Endothelial cell of umbilical vein (primary cell): ENCODE data around the gene EGR4. TPM values are rescaled to one million over a fixed set of nuclear protein-coding genes. Genes with fewer than 3 reads are reported as not detected.

Experiments used
- BruUV-seq: library from RNA; stranded (reverse); fragments of 400-500 nt; replicated peaks from 2 replicates; lab custom pipeline; 2021; lab: Mats Ljungman, UMichigan
- CTCF ChIA-PET: fragments of 300-600, 350-600 bp; sonication (Branson Sonifier 250); formaldehyde crosslinking; loops from one replicate; lab custom pipeline; 2021; ENCODE audit warnings: antibody characterized with exemption, inconsistent platforms; lab: Charles Lee
- POLR2A ChIA-PET: fragments of 300-600, 350-600 bp; sonication (Branson Sonifier 250); formaldehyde crosslinking; loops from one replicate; lab custom pipeline; 2021; ENCODE audit warnings: antibody characterized with exemption, inconsistent platforms; lab: Charles Lee
- DNase-seq: peaks from one replicate; pipeline ENCODE4 v3.0.0-alpha.2; 2011; ENCODE audit warnings: low read depth, low spot score
- FAIRE-seq: peaks from 2 replicates; lab custom pipeline; 2011; peaks lifted over from hg19 to GRCh38; lab: Jason Lieb, UNC
- H2AFZ ChIP-seq: 2 replicates; pipeline ENCODE4 v1.6.0; 2012; ENCODE audit warnings: low read depth, low read length, control low read depth, inconsistent platforms
- H3K27ac ChIP-seq: 2 replicates; pipeline ENCODE4 v1.5.1; 2011; ENCODE audit warnings: low read depth, mild to moderate bottlenecking, control low read depth, low read length, moderate library complexity; ENCODE audit not compliant: insufficient read depth
- H3K27me3 ChIP-seq, 2 experiments: 2 replicates each; pipeline versions ENCODE4 v1.6.0 to v1.6.1; 2011; ENCODE audit warnings: low read length in 2 of 2, mixed read lengths in 1 of 2; ENCODE audit not compliant: control insufficient read depth in 2 of 2, insufficient read depth in 2 of 2
- H3K36me3 ChIP-seq, 2 experiments: 2 replicates in 1 of 2; 3 replicates in 1 of 2; pipeline ENCODE4 v1.5.1; 2011; ENCODE audit warnings: low read length in 2 of 2, mild to moderate bottlenecking in 1 of 2, moderate library complexity in 1 of 2; ENCODE audit not compliant: control insufficient read depth in 2 of 2, insufficient read depth in 2 of 2; ENCODE audit errors: extremely low read depth in 1 of 2
- H3K4me1 ChIP-seq: 3 replicates; pipeline ENCODE4 v1.5.1; 2011; ENCODE audit warnings: mild to moderate bottlenecking, low read length; ENCODE audit not compliant: control insufficient read depth, insufficient read depth; ENCODE audit errors: extremely low read depth
- H3K4me2 ChIP-seq: 2 replicates; pipeline ENCODE4 v1.6.1; 2011; ENCODE audit warnings: low read length, control low read depth, mixed read lengths; ENCODE audit not compliant: insufficient read depth
- H3K4me3 ChIP-seq, 3 experiments: fragments of 200-600 bp in 1 of 3; sonication (generic), shearing (Covaris generic) in 1 of 3; replicated peaks in 1 of 3; 2 replicates each; pipeline ENCODE4 v1.5.1; 2011 to 2016; ENCODE audit warnings: control low read depth in 3 of 3, low read length in 3 of 3, mild to moderate bottlenecking in 2 of 3, inconsistent platforms in 1 of 3, low read depth in 1 of 3, moderate library complexity in 1 of 3; ENCODE audit not compliant: insufficient read depth in 1 of 3
- H3K79me2 ChIP-seq: 2 replicates; pipeline ENCODE4 v1.6.0; 2012; ENCODE audit warnings: low read length, inconsistent platforms; ENCODE audit not compliant: control insufficient read depth, insufficient read depth
- H3K9ac ChIP-seq: replicated peaks from 2 replicates; pipeline ENCODE3; 2011; ENCODE audit warnings: low read length, control low read depth; ENCODE audit not compliant: insufficient read depth; ENCODE audit errors: extremely low read depth
- H3K9me1 ChIP-seq: replicated peaks from 3 replicates; pipeline ENCODE4 v1.6.0; 2011; ENCODE audit warnings: mild to moderate bottlenecking, low read length; ENCODE audit not compliant: control insufficient read depth, insufficient read depth; ENCODE audit errors: extremely low read depth
- H3K9me3 ChIP-seq: replicated peaks from 2 replicates; pipeline ENCODE4 v1.5.1; 2012; ENCODE audit warnings: low read length, inconsistent platforms; ENCODE audit not compliant: control insufficient read depth, insufficient read depth
- H4K20me1 ChIP-seq: replicated peaks from 2 replicates; pipeline ENCODE3; 2011; ENCODE audit warnings: mild to moderate bottlenecking, low read length; ENCODE audit not compliant: control insufficient read depth, insufficient read depth; ENCODE audit errors: extremely low read depth
- CTCF ChIP-seq, 2 donors: IDR thresholded peaks; 1 replicate in 1 of 2; 2 replicates in 1 of 2; pipeline ENCODE4 v1.5.1; 2011; ENCODE audit warnings: low read length in 2 of 2, mild to moderate bottlenecking in 2 of 2, moderate library complexity in 2 of 2, control low read depth in 1 of 2, inconsistent platforms in 1 of 2, low read depth in 1 of 2; ENCODE audit not compliant: insufficient read depth in 1 of 2; ENCODE audit errors: extremely low read depth in 1 of 2
- EZH2 ChIP-seq: IDR thresholded peaks from 2 replicates; pipeline ENCODE4 v1.6.1; 2012; ENCODE audit warnings: borderline replicate concordance, low read depth, mild to moderate bottlenecking, moderate library complexity, low read length, inconsistent platforms; ENCODE audit not compliant: severe bottlenecking
- FOS ChIP-seq: IDR thresholded peaks from 2 replicates; pipeline ENCODE4 v1.6.1; 2011; ENCODE audit warnings: mild to moderate bottlenecking, low read length, moderate library complexity, borderline replicate concordance; ENCODE audit not compliant: insufficient read depth
- GATA2 ChIP-seq: IDR thresholded peaks from 2 replicates; pipeline ENCODE4 v1.7.0; 2011; ENCODE audit warnings: low read depth, mild to moderate bottlenecking, moderate library complexity, mixed read lengths, low read length; ENCODE audit not compliant: insufficient read length, insufficient read depth
- JUN ChIP-seq: IDR thresholded peaks from 2 replicates; pipeline ENCODE4 v1.6.1; 2011; ENCODE audit warnings: borderline replicate concordance, low read depth; ENCODE audit not compliant: insufficient read length, insufficient read depth
- MAX ChIP-seq: IDR thresholded peaks from 2 replicates; pipeline ENCODE4 v1.6.1; 2011; ENCODE audit not compliant: insufficient read depth, insufficient read length
- MYC ChIP-seq: IDR thresholded peaks from one replicate; pipeline ENCODE4 v1.6.1; 2011; ENCODE audit warnings: mild to moderate bottlenecking, low read depth, low read length
- POLR2A ChIP-seq: IDR thresholded peaks from 2 replicates; pipeline ENCODE4 v1.6.1; 2012; ENCODE audit warnings: low read depth, mild to moderate bottlenecking, control low read depth, low read length
- POLR2AphosphoS5 ChIP-seq: IDR thresholded peaks from 2 replicates; pipeline ENCODE4 v1.6.1; 2012; ENCODE audit warnings: low read depth, mild to moderate bottlenecking, control low read depth, low read length, moderate library complexity; ENCODE audit not compliant: insufficient read depth
- dilution Hi-C: fragments of 300-500 bp; cut with MboI; formaldehyde crosslinking; loops from one replicate; pipeline ENCODE4 v1.15.0; 2019; ENCODE audit warnings: low sequenced_read_pairs; ENCODE audit not compliant: extremely low pct_ligation_motif_present
- intact Hi-C: fragments of 100-400 bp; cut with micrococcal nuclease; formaldehyde crosslinking; loops from one replicate; pipeline ENCODE4 v1.10.0; 2022
- polyA plus RNA-seq, 4 experiments: library from polyadenylated mRNA; depleted of rRNA in 3 of 4; stranded (reverse) in 3 of 4; unstranded in 1 of 4; fragments of >200 nt; gene quantifications; 2 replicates each; pipeline versions ENCODE4 v1.2.1 to v1.2.3, GENCODE V29; 2011 to 2012; ENCODE audit warnings: missing spikeins in 1 of 4
- total RNA-seq: library from RNA; stranded (reverse); gene quantifications from 2 replicates; pipeline ENCODE4 v1.2.3, GENCODE V29; 2021

The EGR4 gene
- total and polyA plus RNA-seq, 2 donors (not counting 3 experiments of a cell fraction or from before 2014, with no cell fraction given), result not detected

GRCh38 chr2:73259704-73260337, 33.5 kb downstream of the EGR4 start:
- no peaks in the 10 kb centered on the region for H4K20me1 ChIP-seq
- DNase-seq, result no peak
- FAIRE-seq, result no peak
- no peaks in the 10 kb centered on the region for H3K79me2 ChIP-seq
- no peaks in the 10 kb centered on the region for H3K9me1 ChIP-seq
- BruUV-seq, result no TSS peak
- H3K27me3 ChIP-seq, result no peaks in the 10 kb centered on the region
- no peak overlapping the region for H3K4me3 ChIP-seq
- no peaks in the 10 kb centered on the region for H3K4me1 ChIP-seq
- dilution Hi-C loops, result no loop called here
- no peak overlapping the region for H3K27ac ChIP-seq
- no peak overlapping the region for H2AFZ ChIP-seq
- intact Hi-C loops, result loop anchor here (5.0 kb wide), 1 partner anchor 98 kb away; no protein-coding TSS in a partner anchor
- no peak overlapping the region for H3K4me2 ChIP-seq
- ChIA-PET POLR2A (no interaction called here), CTCF (interaction anchor here (1.0 to 1.9 kb wide), 6 partner anchors 9 to 366 kb away, joined by 3 to 5 read pairs (median 4); no protein-coding TSS in a partner anchor)
- H3K9me3 ChIP-seq, result no peaks in the 10 kb centered on the region
- H3K9ac ChIP-seq, result no peak overlapping the region
- TF ChIP-seq MYC (no peak), GATA2 (no peak), POLR2AphosphoS5 (no peak), EZH2 (no peak), MAX (no peak), JUN (no peak), FOS (no peak), CTCF (IDR thresholded peaks at IDR 0.05; ENCODE audit: extremely low read depth in 1 of 2, insufficient read depth in 1 of 2, low read depth in 1 of 2, low read length in 2 of 2) (no peak), POLR2A (no peak)
- H3K36me3 ChIP-seq, result peaks cover 0 to 2% of the 10 kb centered on the region in 2 experiments
